H1 (cell line): ENCODE measurements around the gene VPS35L. TPM values are rescaled to one million over a fixed set of nuclear protein-coding genes. Genes with fewer than 3 reads are reported as not detected.

Source experiments
- CTCF ChIA-PET: fragments of 300-600 bp; sonication (Branson Sonifier 250); formaldehyde crosslinking; loops from one replicate; lab custom pipeline; 2021; ENCODE audit not compliant: partially characterized antibody; lab: Charles Lee
- POLR2A ChIA-PET: fragments of 300-600 bp; sonication (Branson Sonifier 250); formaldehyde crosslinking; loops from one replicate; lab custom pipeline; 2021; ENCODE audit warnings: inconsistent platforms; ENCODE audit not compliant: partially characterized antibody; lab: Charles Lee
- DNase-seq, 2 experiments: peaks; one replicate each; pipeline versions ENCODE4 v3.0.0 to v3.0.0-alpha.2; 2010 to 2022; ENCODE audit warnings: low spot score in 2 of 2, low read depth in 1 of 2, mixed read lengths in 1 of 2
- FAIRE-seq: peaks from 2 replicates; lab custom pipeline; 2011; peaks lifted over from hg19 to GRCh38; lab: Jason Lieb, UNC
- H2AFZ ChIP-seq: 2 replicates; pipeline ENCODE4 v1.8.1; 2012; ENCODE audit warnings: low read length, inconsistent platforms
- H2AK5ac ChIP-seq: 2 replicates; pipeline ENCODE4 v1.6.1; 2013; ENCODE audit warnings: low read depth, low read length
- H2BK120ac ChIP-seq: replicated peaks from 2 replicates; pipeline ENCODE3; 2013; ENCODE audit warnings: low read depth, low read length, inconsistent platforms
- H2BK12ac ChIP-seq: 2 replicates; pipeline ENCODE4 v1.6.1; 2013; ENCODE audit warnings: low read depth, low read length
- H2BK15ac ChIP-seq: 2 replicates; pipeline ENCODE4 v1.6.1; 2013; ENCODE audit warnings: low read length
- H2BK20ac ChIP-seq: 2 replicates; pipeline ENCODE4 v1.6.1; 2013; ENCODE audit warnings: low read length
- H2BK5ac ChIP-seq: 2 replicates; pipeline ENCODE4 v1.6.1; 2013; ENCODE audit warnings: low read depth, low read length
- H3K14ac ChIP-seq: 2 replicates; pipeline ENCODE4 v1.6.1; 2013; ENCODE audit warnings: inconsistent platforms; ENCODE audit not compliant: insufficient read length
- H3K18ac ChIP-seq: 2 replicates; pipeline ENCODE4 v1.6.1; 2013; ENCODE audit warnings: low read length; ENCODE audit errors: extremely low read depth
- H3K23ac ChIP-seq: 2 replicates; pipeline ENCODE4 v1.6.1; 2013; ENCODE audit warnings: inconsistent platforms; ENCODE audit not compliant: insufficient read length
- H3K23me2 ChIP-seq: 2 replicates; pipeline ENCODE4 v1.6.1; 2013; ENCODE audit warnings: low read depth, low read length
- H3K27ac ChIP-seq: 2 replicates; pipeline ENCODE4 v1.6.1; 2011; ENCODE audit warnings: low read depth, low read length, inconsistent platforms
- H3K27me3 ChIP-seq, 4 experiments: replicated peaks in 1 of 4; 1 replicate in 1 of 4; 2 replicates in 3 of 4; pipeline versions ENCODE4 v1.6.1 to v1.8.1; 2011 to 2013; ENCODE audit warnings: low read length in 3 of 4, mild to moderate bottlenecking in 3 of 4, inconsistent platforms in 2 of 4, mixed read lengths in 2 of 4, moderate library complexity in 1 of 4; ENCODE audit not compliant: control insufficient read depth in 3 of 4, insufficient read depth in 3 of 4; ENCODE audit errors: extremely low read depth in 1 of 4
- H3K36me3 ChIP-seq, 4 experiments: 2 replicates each; pipeline versions ENCODE4 v1.6.1 to v1.8.1; 2011 to 2013; ENCODE audit warnings: mild to moderate bottlenecking in 4 of 4, low read length in 3 of 4, moderate library complexity in 2 of 4, control low read depth in 1 of 4, inconsistent platforms in 1 of 4; ENCODE audit not compliant: insufficient read depth in 4 of 4, control insufficient read depth in 2 of 4
- H3K4ac ChIP-seq: replicated peaks from 2 replicates; pipeline ENCODE3; 2013; ENCODE audit warnings: low read length, low read depth, mixed read lengths, inconsistent platforms; ENCODE audit not compliant: insufficient read length
- H3K4me1 ChIP-seq, 4 experiments: replicated peaks in 1 of 4; 1 replicate in 1 of 4; 2 replicates in 3 of 4; pipeline versions ENCODE4 v1.6.1 to v1.8.1; 2011 to 2013; ENCODE audit warnings: low read length in 3 of 4, inconsistent platforms in 2 of 4, mixed read lengths in 1 of 4; ENCODE audit not compliant: insufficient read depth in 4 of 4, control insufficient read depth in 3 of 4
- H3K4me2 ChIP-seq, 2 experiments: 2 replicates each; pipeline versions ENCODE4 v1.6.1 to v1.8.1; 2011 to 2013; ENCODE audit warnings: low read depth in 2 of 2, low read length in 2 of 2, control low read depth in 1 of 2, inconsistent platforms in 1 of 2, mild to moderate bottlenecking in 1 of 2; ENCODE audit not compliant: insufficient read depth in 1 of 2
- H3K4me3 ChIP-seq, 4 experiments: fragments of 200-600, 300-600 bp in 1 of 4; sonication (generic), shearing (Covaris generic), sonication (Bioruptor Twin) in 1 of 4; 2 replicates each; pipeline versions ENCODE4 v1.5.1 to v1.8.1; 2011 to 2016; ENCODE audit warnings: low read length in 4 of 4, low read depth in 3 of 4, control low read depth in 2 of 4, inconsistent platforms in 2 of 4, mild to moderate bottlenecking in 2 of 4, mixed read lengths in 1 of 4, moderate library complexity in 1 of 4; ENCODE audit not compliant: insufficient read depth in 2 of 4; ENCODE audit errors: extremely low read depth in 1 of 4
- H3K56ac ChIP-seq: replicated peaks from 2 replicates; pipeline ENCODE3; 2013; ENCODE audit warnings: low read depth, mild to moderate bottlenecking, mixed read lengths, low read length, inconsistent platforms; ENCODE audit not compliant: insufficient read length
- H3K79me1 ChIP-seq: 2 replicates; pipeline ENCODE4 v1.6.1; 2013; ENCODE audit warnings: low read depth, low read length, control low read depth
- H3K79me2 ChIP-seq, 2 experiments: 2 replicates each; pipeline versions ENCODE4 v1.6.1 to v1.8.1; 2012 to 2013; ENCODE audit warnings: low read length in 2 of 2, mild to moderate bottlenecking in 2 of 2, inconsistent platforms in 1 of 2; ENCODE audit not compliant: insufficient read depth in 2 of 2, control insufficient read depth in 1 of 2
- H3K9ac ChIP-seq, 4 experiments: replicated peaks in 1 of 4; 1 replicate in 1 of 4; 2 replicates in 3 of 4; pipeline versions ENCODE4 v1.6.1 to v1.8.1; 2011 to 2013; ENCODE audit warnings: low read depth in 3 of 4, low read length in 3 of 4, control low read depth in 2 of 4, mild to moderate bottlenecking in 2 of 4, moderate library complexity in 2 of 4, inconsistent platforms in 1 of 4; ENCODE audit errors: extremely low read depth in 1 of 4
- H3K9me3 ChIP-seq, 2 experiments: 2 replicates each; pipeline versions ENCODE4 v1.6.1 to v1.8.1; 2012 to 2013; ENCODE audit warnings: mild to moderate bottlenecking in 2 of 2, moderate library complexity in 2 of 2, control low read depth in 1 of 2, inconsistent platforms in 1 of 2, low read depth in 1 of 2, low read length in 1 of 2, mixed read lengths in 1 of 2; ENCODE audit not compliant: insufficient read depth in 2 of 2
- H4K20me1 ChIP-seq, 2 experiments: replicated peaks in 1 of 2; 2 replicates each; pipeline versions ENCODE3 to v1.8.1; 2011 to 2013; ENCODE audit warnings: inconsistent platforms in 2 of 2, low read length in 2 of 2, mild to moderate bottlenecking in 1 of 2; ENCODE audit not compliant: insufficient read depth in 2 of 2, control insufficient read depth in 1 of 2
- H4K5ac ChIP-seq: 2 replicates; pipeline ENCODE4 v1.6.1; 2013; ENCODE audit warnings: low read length, low read depth, mixed read lengths, inconsistent platforms; ENCODE audit not compliant: insufficient read length
- H4K8ac ChIP-seq: 2 replicates; pipeline ENCODE4 v1.8.0; 2013; ENCODE audit warnings: mild to moderate bottlenecking, moderate library complexity, low read length, inconsistent platforms; ENCODE audit not compliant: insufficient read depth; ENCODE audit errors: extremely low read depth
- H4K91ac ChIP-seq: replicated peaks from 2 replicates; pipeline ENCODE3; 2013; ENCODE audit warnings: low read length, mixed read lengths, inconsistent platforms; ENCODE audit not compliant: insufficient read length
- CTBP2 ChIP-seq: IDR thresholded peaks from 2 replicates; pipeline ENCODE4 v1.7.0; 2011; ENCODE audit warnings: borderline replicate concordance, mild to moderate bottlenecking, moderate library complexity, mixed read lengths, low read length; ENCODE audit not compliant: insufficient read depth, insufficient read length
- JUN ChIP-seq: IDR thresholded peaks from 2 replicates; pipeline ENCODE4 v1.6.1; 2011; ENCODE audit warnings: low read depth, mild to moderate bottlenecking, improper control_type of control experiment, low read length
- KDM4A ChIP-seq: IDR thresholded peaks from one replicate; pipeline ENCODE4 v1.7.1; 2012; ENCODE audit warnings: low read depth, mild to moderate bottlenecking, moderate library complexity, low read length, inconsistent platforms; ENCODE audit not compliant: severe bottlenecking
- POLR2AphosphoS5 ChIP-seq: IDR thresholded peaks from 2 replicates; pipeline ENCODE4 v1.6.1; 2011; ENCODE audit warnings: low read depth, low read length
- SP1 ChIP-seq: IDR thresholded peaks from 2 replicates; pipeline ENCODE4 v1.6.1; 2011; ENCODE audit warnings: low read depth, low read length
- SUZ12 ChIP-seq: fragments of 200-600 bp; sonication (generic); IDR thresholded peaks from 2 replicates; pipeline ENCODE4 v1.6.1; 2012; ENCODE audit warnings: mild to moderate bottlenecking, inconsistent platforms, low read length, moderate library complexity, mixed read lengths
- TCF12 ChIP-seq: IDR thresholded peaks from 2 replicates; pipeline ENCODE4 v1.6.1; 2011; ENCODE audit warnings: low read depth, mild to moderate bottlenecking, low read length
- WGBS, 2 experiments: shearing (Covaris generic) in 1 of 2; methylation state at CpG; one replicate each; pipeline versions ENCODE4 v1.1.6 to v1.1.7; 2013 to 2015; ENCODE audit warnings: low lambda C conversion rate in 2 of 2, mixed read lengths in 2 of 2, inconsistent platforms in 1 of 2, low coverage in 1 of 2, missing lambda C conversion rate in 1 of 2; ENCODE audit not compliant: insufficient replicate concordance in 2 of 2, insufficient coverage in 1 of 2, insufficient read length in 1 of 2; ENCODE audit errors: extremely low coverage in 1 of 2, missing lambda C conversion rate in 1 of 2; 5-methylcytosine and 5-hydroxymethylcytosine counted together
- polyA plus RNA-seq, 7 experiments: library from polyadenylated mRNA; depleted of rRNA in 3 of 7; stranded (reverse) in 5 of 7; unstranded in 2 of 7; fragments of >200 nt in 5 of 7; fragments of 200-250 nt in 2 of 7; gene quantifications; 1 replicate in 5 of 7; 2 replicates in 1 of 7; 4 replicates in 1 of 7; pipeline versions ENCODE4 v1.2.1 to v1.2.3, GENCODE V29; 2011 to 2013; ENCODE audit warnings: missing spikeins in 2 of 7, mixed read lengths in 2 of 7
- total RNA-seq: library from RNA; stranded (reverse); fragmentation: NEBNext Ultra II Directional; extraction: Animal tissue kit (Norgen Biotek cat#: 25700); gene quantifications from 2 replicates; pipeline ENCODE4 v1.2.1, GENCODE V29; 2021
- TF ChIP-seq, protein P1 (sequence below): IDR thresholded peaks from 2 replicates; pipeline ENCODE4 v1.6.1; 2012; ENCODE audit warnings: inconsistent platforms

The VPS35L gene
- total and polyA plus RNA-seq, 2 of the 8 experiments (the other 6 are each of a cell fraction or from before 2014, with no cell fraction given): 31.5 to 57.1 TPM

DNA sequence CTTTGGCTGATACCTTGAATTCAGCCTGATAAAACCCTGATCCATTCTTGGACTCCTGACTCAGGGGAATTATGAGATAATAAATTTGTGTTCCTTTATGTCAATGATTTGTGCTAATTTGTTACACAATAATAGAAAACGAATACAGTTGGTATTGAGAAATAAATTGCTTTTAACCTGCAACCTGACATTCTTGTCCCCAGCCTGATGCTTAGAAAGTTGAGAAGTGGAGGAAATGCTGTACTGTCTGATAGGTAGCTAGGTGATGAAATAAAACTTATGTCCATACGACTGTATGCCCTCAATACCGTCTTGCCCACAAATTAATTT is 173.1 kb downstream of the VPS35L start:
- 95% methylated on average over 3 of the region's 3 CpGs; no CpG with 5 or more reads in 1 of the 2 experiments for WGBS, 2 experiments
- CTCF ChIA-PET: interaction anchor here (1.1 to 1.3 kb wide), 2 partner anchors 17 to 158 kb away, joined by 3 to 4 read pairs; no protein-coding TSS in a partner anchor
- no peak for TF ChIP-seq KDM4A
- TF ChIP-seq CTBP2: no peak
- TF ChIP-seq SUZ12: no peak
- TF ChIP-seq JUN: no peak
- no peak for TF ChIP-seq SP1
- TF ChIP-seq, protein P1, sequence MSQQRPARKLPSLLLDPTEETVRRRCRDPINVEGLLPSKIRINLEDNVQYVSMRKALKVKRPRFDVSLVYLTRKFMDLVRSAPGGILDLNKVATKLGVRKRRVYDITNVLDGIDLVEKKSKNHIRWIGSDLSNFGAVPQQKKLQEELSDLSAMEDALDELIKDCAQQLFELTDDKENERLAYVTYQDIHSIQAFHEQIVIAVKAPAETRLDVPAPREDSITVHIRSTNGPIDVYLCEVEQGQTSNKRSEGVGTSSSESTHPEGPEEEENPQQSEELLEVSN: no peak
- no peak for TF ChIP-seq POLR2AphosphoS5
- TF ChIP-seq TCF12: no peak
- Histone ChIP-seq H3K79me2 (no peaks in the 10 kb centered on the region), H2BK12ac (no peak overlapping the region), H3K18ac (no peak overlapping the region), H3K9ac (no peak overlapping the region), H4K20me1 (no peaks in the 10 kb centered on the region), H2AFZ (no peak overlapping the region), H3K36me3 (no peaks in the 10 kb centered on the region), H3K23ac (no peak overlapping the region), H3K4me2 (no peak overlapping the region), H3K4ac (no peak overlapping the region), H4K91ac (no peak overlapping the region), H2BK20ac (no peak overlapping the region), H2BK5ac (no peak overlapping the region), H3K23me2 (no peaks in the 10 kb centered on the region), H3K27me3 (no peaks in the 10 kb centered on the region), H2BK15ac (no peak overlapping the region), H4K8ac (no peak overlapping the region), H4K5ac (no peak overlapping the region), H3K4me1 (peaks cover 0 to 3% (median under 1%) of the 10 kb centered on the region in 4 experiments; a peak in 1 of 7 replicates), H2BK120ac (no peak overlapping the region), H3K27ac (no peak overlapping the region), H3K56ac (no peak overlapping the region), H2AK5ac (no peak overlapping the region), H3K79me1 (no peaks in the 10 kb centered on the region), H3K14ac (no peak overlapping the region), H3K4me3 (no peak overlapping the region), H3K9me3 (no peaks in the 10 kb centered on the region)
- POLR2A ChIA-PET: interaction anchor here (1.7 to 4.1 kb wide), 2 partner anchors 10 to 16 kb away, joined by 4 to 20 read pairs; partner anchors contain the start of genes IQCK and KNOP1
- FAIRE-seq (no peak), DNase-seq (no peak)
